Memory B cell (primary cell): ENCODE data around the gene MAP7D3.

ENCODE experiments used
- ATAC-seq: fragments of 150-1000 bp; cut with Tn5 transposase; 2 replicates; pipeline ENCODE4 v1.10.0; 2021; ENCODE audit warnings: low read depth, mild to moderate bottlenecking, moderate library complexity
- DNase-seq, 2 donors: peaks; one replicate each; pipeline ENCODE4 v3.0.0; 2022; ENCODE audit warnings: low spot score in 2 of 2
- H3K27ac Mint-ChIP-seq: one replicate; pipeline ENCODE4 v1.8.0; 2022; ENCODE audit warnings: mild to moderate bottlenecking, moderate library complexity, mixed read lengths
- H3K27me3 Mint-ChIP-seq: one replicate; pipeline ENCODE4 v1.8.0; 2022; ENCODE audit warnings: mixed read lengths
- H3K36me3 Mint-ChIP-seq: one replicate; pipeline ENCODE4 v1.8.0; 2022; ENCODE audit warnings: mild to moderate bottlenecking, mixed read lengths
- H3K4me1 Mint-ChIP-seq: one replicate; pipeline ENCODE4 v1.8.0; 2022; ENCODE audit warnings: mixed read lengths
- H3K4me3 Mint-ChIP-seq: one replicate; pipeline ENCODE4 v1.8.0; 2022; ENCODE audit warnings: mild to moderate bottlenecking, moderate library complexity, mixed read lengths
- H3K9me3 Mint-ChIP-seq: one replicate; pipeline ENCODE4 v1.8.0; 2022; ENCODE audit warnings: mixed read lengths

Gene MAP7D3

DNA sequence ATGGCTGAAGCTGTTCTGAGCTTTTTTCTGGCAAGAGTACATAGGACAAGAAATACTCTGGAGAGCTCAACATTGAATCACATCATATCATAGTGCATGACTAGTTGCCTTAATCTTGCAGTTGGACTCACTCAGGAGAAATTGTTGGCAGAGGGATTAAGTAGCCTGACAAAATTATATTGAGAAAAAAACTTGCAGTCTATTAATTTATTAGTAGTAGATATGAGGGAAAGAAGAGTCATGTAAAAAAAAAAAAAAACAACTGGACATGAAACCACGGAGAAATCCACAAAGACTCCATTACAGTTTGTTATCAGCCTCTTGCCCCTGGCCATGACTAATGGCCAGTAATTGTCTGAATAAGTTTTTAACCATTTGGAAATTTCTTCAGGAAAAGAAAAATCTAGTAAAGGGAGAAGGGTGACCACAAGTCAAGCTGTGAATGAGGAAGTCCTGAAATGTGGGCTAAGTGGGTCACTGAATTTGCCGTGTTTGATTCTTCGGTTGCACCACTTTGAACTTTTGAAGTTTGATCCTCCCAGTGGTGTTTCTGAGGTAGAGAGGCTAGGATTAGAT, 58.3 kb downstream of the MAP7D3 start:
- Mint-ChIP-seq H3K27ac (no peak overlapping the region), H3K4me3 (no peak overlapping the region), H3K4me1 (peaks cover 15% of the 10 kb centered on the region), H3K9me3 (no peaks in the 10 kb centered on the region), H3K36me3 (peaks cover 2% of the 10 kb centered on the region), H3K27me3 (no peaks in the 10 kb centered on the region)
- ATAC-seq (no peak), DNase-seq (no peak)

DNA sequence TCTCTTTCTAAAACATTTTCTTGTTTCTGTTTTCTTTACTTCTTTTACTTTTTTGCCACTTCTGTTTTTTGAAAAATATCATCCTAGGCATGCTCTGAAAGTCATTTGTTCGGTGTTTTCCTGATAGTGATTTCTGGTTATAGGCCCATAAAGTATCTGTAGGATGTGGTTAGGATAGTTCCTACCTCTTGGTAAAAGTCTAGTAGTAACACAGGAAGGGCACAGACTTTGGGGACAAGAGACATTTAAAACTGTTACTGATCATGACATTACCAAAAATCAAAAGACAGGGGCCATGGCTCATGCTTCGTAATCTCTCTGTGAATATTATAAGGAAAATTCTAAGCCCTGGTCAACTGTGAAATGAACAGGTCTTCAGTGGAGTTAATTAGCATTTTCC, 59.1 kb downstream of the MAP7D3 start:
- Mint-ChIP-seq H3K9me3 (no peaks in the 10 kb centered on the region), H3K4me1 (peaks cover 15% of the 10 kb centered on the region), H3K36me3 (peaks cover 2% of the 10 kb centered on the region), H3K4me3 (no peak overlapping the region), H3K27ac (no peak overlapping the region), H3K27me3 (no peaks in the 10 kb centered on the region)
- DNase-seq (no peak), ATAC-seq (no peak)

DNA sequence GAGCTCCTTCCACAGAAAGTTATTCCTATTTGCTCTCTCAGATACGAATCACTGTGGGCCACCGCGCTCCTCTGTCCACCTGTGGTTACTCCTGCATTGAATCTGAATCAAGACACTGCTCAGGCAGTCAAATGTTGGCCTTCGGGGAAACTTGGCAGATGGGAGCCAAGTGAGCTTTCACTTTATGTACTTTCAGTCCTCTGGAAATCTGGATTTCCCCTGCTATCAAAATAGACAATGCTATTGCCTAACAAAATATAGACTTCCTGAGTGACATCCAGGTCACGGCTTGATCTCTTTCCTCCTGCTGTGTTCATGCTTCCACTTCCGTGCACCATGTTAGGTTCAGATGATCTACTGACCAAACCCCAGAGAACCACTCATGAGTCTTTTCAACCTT, 60.0 kb downstream of the MAP7D3 start:
- no peak for DNase-seq
- H3K27me3 Mint-ChIP-seq, result no peaks in the 10 kb centered on the region
- no peak for ATAC-seq
- peaks cover 15% of the 10 kb centered on the region for H3K4me1 Mint-ChIP-seq
- H3K4me3 Mint-ChIP-seq, result no peak overlapping the region
- peaks cover 2% of the 10 kb centered on the region for H3K36me3 Mint-ChIP-seq
- no peaks in the 10 kb centered on the region for H3K9me3 Mint-ChIP-seq
- H3K27ac Mint-ChIP-seq, result no peak overlapping the region

DNA sequence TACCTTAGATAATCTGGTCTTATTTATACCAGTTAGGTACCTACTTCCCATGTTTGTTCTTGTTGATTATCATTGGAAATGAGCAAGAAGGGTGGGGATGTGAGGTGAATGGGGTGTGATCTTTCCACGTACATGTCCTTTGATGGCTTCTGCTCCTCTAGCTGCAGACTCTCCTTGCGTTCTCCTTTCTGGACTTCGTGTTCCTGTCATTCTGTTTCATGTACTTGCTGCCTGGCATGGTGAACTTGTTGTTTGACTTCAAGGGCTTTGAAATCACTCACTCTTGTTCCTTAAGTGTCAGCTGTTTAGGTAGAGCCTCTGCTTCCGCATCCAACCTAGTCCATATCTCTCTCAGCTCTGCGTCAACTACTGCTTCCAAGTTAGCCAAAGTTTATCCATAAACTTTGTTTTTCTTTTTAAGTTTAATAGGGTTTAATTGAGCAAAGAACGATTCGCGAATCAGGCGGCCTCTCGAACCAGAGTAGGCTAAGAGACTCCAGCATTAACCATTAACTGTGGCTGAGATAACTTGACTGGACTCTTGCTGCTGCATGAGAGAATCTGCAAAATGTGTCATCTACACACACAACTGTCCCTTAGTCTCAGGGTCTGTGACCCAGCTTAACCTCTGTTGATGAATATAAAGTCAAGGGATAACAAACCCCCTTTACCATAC, 61.0 kb downstream of the MAP7D3 start:
- no peak overlapping the region for H3K27ac Mint-ChIP-seq
- H3K36me3 Mint-ChIP-seq, result peaks cover 2% of the 10 kb centered on the region
- no peaks in the 10 kb centered on the region for H3K27me3 Mint-ChIP-seq
- no peak overlapping the region for H3K4me3 Mint-ChIP-seq
- ATAC-seq, result no peak
- no peaks in the 10 kb centered on the region for H3K9me3 Mint-ChIP-seq
- peaks cover 15% of the 10 kb centered on the region for H3K4me1 Mint-ChIP-seq
- DNase-seq, result no peak

DNA sequence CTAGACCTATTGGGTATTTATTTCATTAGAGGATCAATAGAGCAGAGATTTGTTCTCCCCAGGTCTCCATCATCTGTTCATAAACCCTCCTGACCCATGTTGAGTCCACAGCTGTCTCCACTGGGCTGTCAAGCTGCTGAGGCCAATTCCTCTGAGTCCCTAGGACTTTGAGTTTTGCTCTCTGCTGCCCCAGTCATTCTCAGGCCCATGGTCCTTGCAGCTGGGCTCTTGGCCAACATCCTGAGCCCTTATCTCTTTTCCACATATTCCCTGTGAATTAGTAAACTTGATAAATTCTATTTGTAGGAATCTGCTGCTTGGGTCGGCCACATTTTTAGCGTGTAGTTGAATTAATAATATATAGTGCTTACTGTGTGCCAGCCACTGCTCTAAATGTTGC, 62.0 kb downstream of the MAP7D3 start:
- H3K9me3 Mint-ChIP-seq, result no peaks in the 10 kb centered on the region
- no peak overlapping the region for H3K4me3 Mint-ChIP-seq
- DNase-seq, result no peak

DNA sequence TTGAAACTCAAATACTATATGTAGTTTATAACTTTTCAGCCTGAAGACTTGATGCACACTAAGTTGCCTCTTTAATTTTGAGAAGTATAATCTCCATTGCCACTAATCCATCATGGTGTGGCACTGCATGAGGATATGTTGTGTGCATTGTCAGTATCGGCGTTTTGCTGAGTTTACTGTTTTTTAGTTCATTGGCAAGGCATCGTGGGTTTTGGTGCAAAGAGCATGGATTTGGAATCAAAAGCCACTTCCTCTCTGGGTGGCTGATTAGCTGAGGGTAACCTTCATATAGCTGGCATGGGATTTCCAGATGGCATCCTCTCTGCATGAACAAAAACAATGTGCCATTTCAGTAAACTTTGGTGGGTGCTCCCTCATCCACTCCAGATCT, 65.2 kb downstream of the MAP7D3 start:
- ATAC-seq, result no peak
- no peak overlapping the region for H3K27ac Mint-ChIP-seq
- H3K4me1 Mint-ChIP-seq, result no peaks in the 10 kb centered on the region
- peaks cover 2% of the 10 kb centered on the region for H3K36me3 Mint-ChIP-seq
- DNase-seq, result no peak
- no peaks in the 10 kb centered on the region for H3K27me3 Mint-ChIP-seq
- no peaks in the 10 kb centered on the region for H3K9me3 Mint-ChIP-seq
- no peak overlapping the region for H3K4me3 Mint-ChIP-seq

More for the DNA sequence above, 62.0 kb downstream of the MAP7D3 start:
- Mint-ChIP-seq H3K27ac (no peak overlapping the region), H3K27me3 (no peaks in the 10 kb centered on the region), H3K4me1 (peaks cover 15% of the 10 kb centered on the region), H3K36me3 (peaks cover 2% of the 10 kb centered on the region)
- ATAC-seq, result no peak

DNA sequence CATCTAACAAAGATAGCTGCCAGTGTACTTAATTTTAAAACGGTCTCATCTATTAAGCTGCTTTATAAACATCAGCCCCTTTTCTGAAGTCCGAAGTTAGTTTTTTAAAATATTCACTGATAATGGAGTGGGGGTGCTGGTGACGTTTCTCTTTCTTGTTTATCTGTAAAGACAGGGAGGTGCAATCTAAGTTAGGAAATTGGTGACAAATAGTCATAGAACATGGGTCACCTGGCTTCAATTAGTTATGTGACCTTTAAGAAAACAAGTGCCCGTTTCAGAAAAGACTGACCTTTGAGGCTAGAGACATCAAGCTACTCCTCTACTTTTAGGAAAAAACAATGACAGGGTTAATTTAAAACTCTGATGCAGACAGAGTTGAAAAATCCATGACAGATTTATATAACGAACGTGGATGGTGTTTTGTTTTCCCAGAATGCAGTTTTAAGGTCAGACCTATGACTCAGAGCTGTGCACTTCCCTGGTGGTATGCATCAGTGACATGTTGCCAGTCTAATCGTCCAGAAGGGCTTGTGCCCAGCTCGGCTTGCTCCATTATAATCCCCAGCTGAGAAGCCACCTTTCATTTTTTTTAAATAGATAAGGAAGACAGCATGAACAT, 65.7 kb downstream of the MAP7D3 start:
- H3K4me3 Mint-ChIP-seq, result no peak overlapping the region
- no peaks in the 10 kb centered on the region for H3K4me1 Mint-ChIP-seq
- H3K27ac Mint-ChIP-seq, result no peak overlapping the region
- H3K9me3 Mint-ChIP-seq, result no peaks in the 10 kb centered on the region
- no peak for ATAC-seq
- H3K27me3 Mint-ChIP-seq, result no peaks in the 10 kb centered on the region
- H3K36me3 Mint-ChIP-seq, result peaks cover 2% of the 10 kb centered on the region
- DNase-seq, result no peak

DNA sequence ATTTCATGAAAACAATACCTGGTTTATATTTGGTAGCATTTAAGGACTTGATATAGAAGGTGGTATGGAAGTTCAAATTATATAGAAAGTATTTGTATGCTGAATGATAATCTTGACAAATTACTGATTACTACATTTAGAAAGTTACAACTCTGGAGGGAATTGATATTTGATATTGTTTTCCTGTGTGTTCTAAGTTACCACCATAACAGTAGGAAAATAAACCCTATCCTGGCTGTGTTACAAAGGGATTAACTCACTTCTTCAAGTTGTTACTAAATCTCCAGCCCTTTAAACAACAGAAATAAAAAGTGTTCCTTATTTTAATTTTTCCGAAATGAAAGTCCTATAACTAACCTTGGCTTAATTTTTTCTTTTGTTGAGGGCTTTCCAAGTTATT, 67.3 kb downstream of the MAP7D3 start:
- H3K4me1 Mint-ChIP-seq, result no peaks in the 10 kb centered on the region
- no peak overlapping the region for H3K27ac Mint-ChIP-seq
- ATAC-seq (no peak), DNase-seq (no peak)
- no peaks in the 10 kb centered on the region for H3K36me3 Mint-ChIP-seq
- peaks cover 2% of the 10 kb centered on the region for H3K27me3 Mint-ChIP-seq
- H3K4me3 Mint-ChIP-seq, result no peak overlapping the region
- H3K9me3 Mint-ChIP-seq, result no peaks in the 10 kb centered on the region

DNA sequence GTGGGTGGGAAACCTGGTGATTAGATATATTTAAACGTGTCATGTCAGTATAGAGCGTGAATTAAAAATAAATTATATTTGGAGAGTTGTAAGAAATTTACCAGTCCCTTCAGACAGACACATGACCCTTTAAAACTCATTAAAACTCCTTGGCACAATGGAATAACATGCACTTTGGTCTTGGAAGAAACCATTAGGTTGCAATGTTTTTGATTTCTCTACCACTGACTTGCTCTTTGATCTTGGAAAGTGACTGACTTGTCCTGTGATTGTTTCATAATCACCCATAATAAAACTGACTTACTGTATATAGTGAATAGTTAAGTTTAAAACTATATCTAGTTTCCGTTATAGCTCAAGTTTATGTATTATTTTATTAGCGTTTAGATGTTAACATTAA, 68.0 kb downstream of the MAP7D3 start:
- peaks cover 2% of the 10 kb centered on the region for H3K27me3 Mint-ChIP-seq
- no peak overlapping the region for H3K27ac Mint-ChIP-seq
- no peaks in the 10 kb centered on the region for H3K36me3 Mint-ChIP-seq
- DNase-seq (no peak), ATAC-seq (no peak)
- no peaks in the 10 kb centered on the region for H3K9me3 Mint-ChIP-seq
- no peak overlapping the region for H3K4me3 Mint-ChIP-seq
- H3K4me1 Mint-ChIP-seq, result no peaks in the 10 kb centered on the region

DNA sequence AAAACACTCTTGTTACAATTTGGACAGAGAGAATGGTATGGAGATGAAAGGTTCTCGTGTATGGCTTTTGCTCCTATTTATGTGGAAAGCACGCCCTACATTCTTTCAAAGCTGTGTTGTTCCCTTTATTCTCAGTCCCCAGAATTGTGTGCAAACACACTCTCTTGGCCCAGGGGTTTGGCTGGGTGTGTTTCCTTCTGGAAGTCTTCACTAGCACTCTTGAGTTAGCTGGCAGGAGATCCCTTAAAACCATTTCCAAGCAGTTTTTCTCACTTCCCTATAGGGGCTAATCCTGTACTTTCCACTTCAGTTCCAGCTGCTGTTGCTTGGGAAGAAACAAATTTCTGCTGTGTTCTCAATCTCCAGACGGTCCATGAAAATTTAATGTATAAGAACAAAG, 68.8 kb downstream of the MAP7D3 start:
- H3K27me3 Mint-ChIP-seq, result peaks cover 2% of the 10 kb centered on the region
- no peaks in the 10 kb centered on the region for H3K4me1 Mint-ChIP-seq
- no peak overlapping the region for H3K4me3 Mint-ChIP-seq
- ATAC-seq, result no peak
- no peaks in the 10 kb centered on the region for H3K9me3 Mint-ChIP-seq
- no peak for DNase-seq
- H3K27ac Mint-ChIP-seq, result no peak overlapping the region
- H3K36me3 Mint-ChIP-seq, result no peaks in the 10 kb centered on the region

DNA sequence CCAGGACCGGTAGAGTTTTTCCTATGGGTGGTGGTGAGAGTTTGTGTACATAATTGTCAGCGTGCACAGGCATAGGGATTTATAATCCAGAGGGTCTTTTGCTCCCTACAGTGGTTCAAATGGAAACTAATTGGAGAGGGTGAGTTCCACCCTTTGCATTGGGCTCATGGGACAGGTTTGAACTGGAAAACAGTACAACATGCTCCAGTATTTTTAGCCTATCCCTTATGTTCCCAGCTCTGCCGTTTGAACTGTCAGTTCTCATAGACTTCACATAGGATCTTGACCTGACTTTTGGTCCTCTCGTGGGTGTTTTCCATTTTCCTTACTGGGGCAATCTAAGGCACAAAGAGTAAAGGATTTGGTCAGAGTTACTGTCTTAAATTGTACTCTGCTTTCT, 72.1 kb downstream of the MAP7D3 start:
- DNase-seq (no peak), ATAC-seq (no peak)
- peaks cover 2% of the 10 kb centered on the region for H3K27me3 Mint-ChIP-seq
- H3K9me3 Mint-ChIP-seq, result no peaks in the 10 kb centered on the region
- H3K4me1 Mint-ChIP-seq, result no peaks in the 10 kb centered on the region
- no peaks in the 10 kb centered on the region for H3K36me3 Mint-ChIP-seq
- no peak overlapping the region for H3K4me3 Mint-ChIP-seq
- no peak overlapping the region for H3K27ac Mint-ChIP-seq

DNA sequence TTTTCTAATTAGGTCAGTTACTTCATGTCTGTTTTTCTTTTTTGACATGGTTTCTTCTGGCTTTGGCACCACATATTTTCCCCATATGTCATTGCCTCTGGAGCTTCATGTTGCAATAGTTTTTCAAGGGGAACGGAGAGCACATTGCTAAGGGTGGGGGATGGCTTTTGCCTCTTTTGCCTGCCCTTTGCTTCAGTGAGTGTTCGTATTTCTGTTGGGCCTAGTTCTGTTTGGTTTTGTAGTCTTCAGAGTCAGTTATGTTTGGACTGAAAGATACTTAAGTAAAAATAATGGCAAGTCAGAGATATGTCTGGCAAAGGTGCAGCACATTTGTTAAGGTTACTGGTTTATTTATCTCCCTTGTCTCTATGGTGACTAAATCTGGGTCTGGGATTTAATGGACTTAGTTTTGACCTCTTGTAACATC, 74.8 kb downstream of the MAP7D3 start:
- no peaks in the 10 kb centered on the region for H3K9me3 Mint-ChIP-seq
- H3K4me3 Mint-ChIP-seq, result no peak overlapping the region
- H3K27me3 Mint-ChIP-seq, result peaks cover 2% of the 10 kb centered on the region
- H3K27ac Mint-ChIP-seq, result no peak overlapping the region
- no peak for DNase-seq
- no peaks in the 10 kb centered on the region for H3K4me1 Mint-ChIP-seq
- H3K36me3 Mint-ChIP-seq, result no peaks in the 10 kb centered on the region
- ATAC-seq, result no peak

DNA sequence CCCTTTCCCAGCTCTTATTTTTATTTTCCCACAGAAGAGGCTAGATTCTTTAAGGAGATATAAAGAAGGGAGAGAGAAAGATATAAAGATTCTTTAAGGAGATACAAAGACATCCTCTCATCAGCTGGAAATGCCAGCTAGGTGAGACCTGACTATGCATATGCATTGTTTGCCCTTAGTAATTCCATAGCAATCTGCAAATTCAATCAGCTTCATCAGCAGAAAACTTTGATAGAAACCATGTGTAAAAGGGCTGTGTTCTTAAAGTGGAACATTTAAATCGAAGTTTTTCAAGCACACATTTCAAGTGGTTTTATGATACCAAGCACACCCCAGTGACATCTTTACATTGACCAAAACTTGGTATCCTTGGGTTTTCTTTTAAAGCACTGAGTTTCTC, 79.8 kb downstream of the MAP7D3 start:
- Mint-ChIP-seq H3K4me1 (no peaks in the 10 kb centered on the region), H3K36me3 (no peaks in the 10 kb centered on the region), H3K27ac (no peak overlapping the region), H3K9me3 (no peaks in the 10 kb centered on the region), H3K27me3 (no peaks in the 10 kb centered on the region), H3K4me3 (no peak overlapping the region)
- ATAC-seq (no peak), DNase-seq (no peak)

DNA sequence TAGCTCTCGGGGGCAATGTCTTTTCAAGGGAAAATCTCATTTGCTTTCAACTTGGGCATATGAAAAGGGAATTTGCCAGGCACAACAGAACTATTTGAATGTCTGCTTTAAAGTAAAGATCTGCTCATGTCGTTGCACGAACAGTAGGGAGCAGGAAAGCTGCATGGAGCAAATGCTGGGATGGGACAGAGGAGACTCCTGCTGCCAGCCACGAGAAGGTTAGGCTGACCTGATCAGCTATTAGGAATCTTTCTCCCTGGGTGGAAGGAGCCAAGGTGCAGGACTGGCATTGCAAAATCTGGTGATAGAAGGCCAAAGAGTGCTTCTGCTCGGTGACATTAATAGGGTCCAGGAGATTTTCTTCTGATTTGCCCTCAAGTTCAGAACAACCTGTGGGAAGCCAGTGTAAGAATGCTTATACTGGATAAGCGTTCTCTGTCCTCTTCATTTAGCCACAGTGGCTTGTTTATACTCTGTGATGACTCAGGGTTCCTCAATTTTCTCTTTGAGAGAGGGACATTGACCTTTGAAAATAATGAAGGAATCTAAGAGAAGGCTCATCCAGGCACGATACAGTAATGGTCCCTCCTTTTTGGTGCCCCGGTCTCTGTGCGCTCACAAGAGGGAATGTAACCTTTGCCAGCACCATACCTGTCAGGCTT, 80.9 kb downstream of the MAP7D3 start:
- ATAC-seq (no peak), DNase-seq (no peak)
- no peak overlapping the region for H3K27ac Mint-ChIP-seq
- H3K36me3 Mint-ChIP-seq, result no peaks in the 10 kb centered on the region
- no peaks in the 10 kb centered on the region for H3K27me3 Mint-ChIP-seq
- no peaks in the 10 kb centered on the region for H3K4me1 Mint-ChIP-seq
- no peaks in the 10 kb centered on the region for H3K9me3 Mint-ChIP-seq
- H3K4me3 Mint-ChIP-seq, result no peak overlapping the region
